Nephron (organoid): Measurements from ENCODE around the gene KRT25.

Experiments used
- H3K27ac Mint-ChIP-seq, 3 experiments: 2 replicates each; pipeline ENCODE4 v1.8.0; 2020; ENCODE audit warnings: mixed read lengths in 3 of 3, mild to moderate bottlenecking in 2 of 3, moderate library complexity in 1 of 3
- H3K27me3 Mint-ChIP-seq: 2 replicates; pipeline ENCODE4 v1.8.0; 2021; ENCODE audit warnings: low read depth, mild to moderate bottlenecking, moderate library complexity, mixed read lengths
- H3K36me3 Mint-ChIP-seq: 2 replicates; pipeline ENCODE4 v1.8.0; 2020; ENCODE audit warnings: low read depth, mixed read lengths
- H3K4me1 Mint-ChIP-seq: 2 replicates; pipeline ENCODE4 v1.8.0; 2020; ENCODE audit warnings: mixed read lengths
- H3K4me3 Mint-ChIP-seq, 3 experiments: 2 replicates each; pipeline ENCODE4 v1.8.0; 2020; ENCODE audit warnings: mild to moderate bottlenecking in 3 of 3, mixed read lengths in 3 of 3, moderate library complexity in 2 of 3
- H3K9me3 Mint-ChIP-seq: 2 replicates; pipeline ENCODE4 v1.8.0; 2020; ENCODE audit warnings: mixed read lengths
- CTCF ChIP-seq, 3 experiments: fragments of 200-600 bp; sonication (generic); IDR thresholded peaks; one replicate each; pipeline ENCODE4 v1.5.0; 2021; ENCODE audit warnings: antibody characterized with exemption in 3 of 3; ENCODE audit not compliant: unreplicated experiment in 3 of 3

KRT25 gene

DNA sequence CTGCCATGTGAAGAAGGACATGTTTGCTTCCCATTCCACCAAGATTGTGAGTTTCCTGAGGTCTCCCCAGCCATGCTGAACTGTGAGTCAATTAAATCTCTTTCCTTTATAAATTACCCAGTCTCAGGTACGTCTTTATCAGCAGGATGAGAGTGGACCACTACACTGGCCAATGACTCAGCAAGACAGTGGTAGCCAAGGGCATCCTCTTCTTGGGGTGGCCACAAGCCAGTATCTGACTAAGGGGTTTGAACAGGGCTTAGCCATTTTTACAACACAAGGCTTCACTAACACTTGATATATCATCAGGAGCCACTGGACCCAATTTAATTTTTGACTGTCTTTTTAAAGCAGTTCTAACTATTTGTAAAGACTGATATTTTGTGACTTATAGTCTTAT lies 30.5 kb downstream of the KRT25 start:
- H3K27ac Mint-ChIP-seq = no peak overlapping the region
- H3K9me3 Mint-ChIP-seq = no peaks in the 10 kb centered on the region
- no peaks in the 10 kb centered on the region for H3K36me3 Mint-ChIP-seq
- no peak for TF ChIP-seq CTCF (IDR thresholded peaks at IDR 0.05; ENCODE audit: unreplicated experiment in 3 of 3)
- H3K4me1 Mint-ChIP-seq = no peaks in the 10 kb centered on the region
- H3K4me3 Mint-ChIP-seq = no peak overlapping the region
- H3K27me3 Mint-ChIP-seq = peaks cover 13% of the 10 kb centered on the region

DNA sequence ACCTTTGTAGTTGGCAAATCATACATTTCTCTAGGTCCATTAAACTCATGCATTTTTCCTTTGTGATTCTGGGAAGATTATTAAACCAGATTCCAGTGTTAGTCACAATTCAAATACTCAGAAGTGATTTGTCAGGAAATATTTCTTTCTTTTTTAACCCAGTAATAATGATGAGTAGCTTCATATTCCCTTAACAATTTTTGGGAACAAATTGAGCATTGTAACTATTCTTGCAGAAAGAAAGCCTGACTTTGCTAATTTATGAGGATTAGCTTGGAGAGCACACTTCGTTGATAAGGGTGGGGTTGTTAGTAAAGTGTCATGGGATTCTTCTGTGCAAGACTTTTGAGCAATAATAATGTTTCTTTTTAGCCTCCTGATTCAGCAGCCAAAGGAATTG lies 32.9 kb downstream of the KRT25 start:
- TF ChIP-seq CTCF (IDR thresholded peaks at IDR 0.05; ENCODE audit: unreplicated experiment in 3 of 3) = no peak
- no peaks in the 10 kb centered on the region for H3K36me3 Mint-ChIP-seq

DNA sequence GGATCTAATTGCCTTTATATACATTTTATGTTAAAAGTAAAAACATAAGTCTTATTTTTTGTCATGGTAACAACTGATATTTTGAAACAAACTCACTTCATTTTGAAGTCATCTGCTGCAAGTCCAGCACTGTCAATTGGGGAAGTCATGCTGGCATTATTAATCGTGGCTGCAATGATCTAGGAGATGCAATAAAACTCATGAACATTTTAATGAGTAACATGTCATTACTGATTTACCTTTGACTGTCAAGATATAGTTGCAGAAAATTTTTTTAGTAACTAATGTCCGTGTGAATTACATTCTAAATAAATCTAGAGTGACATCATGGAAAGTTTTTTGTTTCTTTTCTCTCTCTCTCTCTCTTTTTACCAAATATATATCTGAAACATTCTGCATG lies 34.2 kb downstream of the KRT25 start:
- Mint-ChIP-seq H3K4me1 (no peaks in the 10 kb centered on the region), H3K27me3 (peaks cover 17% of the 10 kb centered on the region), H3K4me3 (no peak overlapping the region), H3K9me3 (no peaks in the 10 kb centered on the region), H3K27ac (peak overlapping the region in 1 of 3 experiments; percentile 6), H3K36me3 (no peaks in the 10 kb centered on the region)
- no peak for TF ChIP-seq CTCF (IDR thresholded peaks at IDR 0.05; ENCODE audit: unreplicated experiment in 3 of 3)

More for the DNA sequence above, 32.9 kb downstream of the KRT25 start:
- Mint-ChIP-seq H3K27me3 (peaks cover 13% of the 10 kb centered on the region), H3K9me3 (no peaks in the 10 kb centered on the region), H3K4me3 (no peak overlapping the region), H3K27ac (peak overlapping the region in 2 of 3 experiments; percentile 22 to 51), H3K4me1 (no peaks in the 10 kb centered on the region)

DNA sequence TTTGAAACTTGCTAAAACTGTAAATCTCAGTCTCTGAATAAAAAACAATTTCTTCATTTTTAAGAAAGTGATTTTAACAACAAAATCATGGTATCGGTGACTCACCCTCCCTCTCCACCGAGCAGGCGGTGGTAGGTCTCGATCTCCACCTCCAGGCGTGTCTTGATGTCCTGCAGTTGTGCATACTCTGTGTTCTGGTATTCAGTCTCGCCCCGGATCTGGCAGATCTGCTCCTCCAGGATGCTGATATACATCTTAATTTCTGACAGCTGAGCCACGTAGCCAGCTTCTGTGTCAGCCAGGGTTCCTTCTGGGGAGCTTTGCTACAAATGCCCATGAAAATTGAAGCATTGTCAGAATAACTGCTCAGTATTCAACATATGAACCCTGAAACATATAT lies 36.2 kb downstream of the KRT25 start:
- H3K4me1 Mint-ChIP-seq = no peaks in the 10 kb centered on the region
- no peaks in the 10 kb centered on the region for H3K36me3 Mint-ChIP-seq
- H3K27me3 Mint-ChIP-seq = peaks cover 18% of the 10 kb centered on the region
- TF ChIP-seq CTCF (IDR thresholded peaks at IDR 0.05; ENCODE audit: unreplicated experiment in 3 of 3) = no peak
- H3K9me3 Mint-ChIP-seq = no peaks in the 10 kb centered on the region
- no peak overlapping the region for H3K27ac Mint-ChIP-seq
- H3K4me3 Mint-ChIP-seq = no peak overlapping the region

DNA sequence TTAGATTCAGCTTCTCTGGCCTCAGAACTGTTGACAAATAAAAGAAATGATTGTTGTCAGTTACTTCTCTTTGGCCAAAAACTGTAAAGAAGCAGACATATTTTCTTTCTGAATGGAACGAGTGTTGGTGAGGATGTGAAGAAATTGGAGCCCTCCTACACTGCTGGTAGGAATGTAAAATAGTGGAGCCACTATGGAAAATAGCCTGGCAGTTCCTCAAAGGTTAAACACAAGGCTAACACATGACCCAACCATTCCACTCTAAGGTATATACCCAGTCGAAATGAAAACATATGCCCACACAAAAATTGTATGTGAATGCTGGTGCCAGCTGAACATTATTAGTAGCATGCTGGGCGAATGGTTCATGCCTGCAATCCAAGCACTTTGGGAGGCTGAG lies 37.4 kb downstream of the KRT25 start:
- H3K27ac Mint-ChIP-seq = no peak overlapping the region
- no peak for TF ChIP-seq CTCF (IDR thresholded peaks at IDR 0.05; ENCODE audit: unreplicated experiment in 3 of 3)
- no peaks in the 10 kb centered on the region for H3K9me3 Mint-ChIP-seq
- H3K4me3 Mint-ChIP-seq = no peak overlapping the region
- H3K27me3 Mint-ChIP-seq = peaks cover 18% of the 10 kb centered on the region
- H3K36me3 Mint-ChIP-seq = no peaks in the 10 kb centered on the region
- H3K4me1 Mint-ChIP-seq = no peaks in the 10 kb centered on the region

- TF ChIP-seq CTCF (IDR thresholded peaks at IDR 0.05; ENCODE audit: unreplicated experiment in 3 of 3) = no peak
- H3K9me3 Mint-ChIP-seq = no peaks in the 10 kb centered on the region
- H3K27ac Mint-ChIP-seq = no peak overlapping the region
- H3K27me3 Mint-ChIP-seq = peaks cover 9% of the 10 kb centered on the region
- no peak overlapping the region for H3K4me3 Mint-ChIP-seq
- H3K36me3 Mint-ChIP-seq = no peaks in the 10 kb centered on the region
- no peaks in the 10 kb centered on the region for H3K4me1 Mint-ChIP-seq
Measured at GRCh38 chr17:40714473-40714872, 40.7 kb downstream of the KRT25 start.
